Fibroblast of villous mesenchyme (primary cell): ENCODE measurements around the gene TPR. TPM values are rescaled to one million over a fixed set of nuclear protein-coding genes. Genes with fewer than 3 reads are reported as not detected.

Experiments
- DNase-seq: peaks from one replicate; pipeline ENCODE4 v3.0.0-alpha.2; 2010; ENCODE audit warnings: low read depth
- H3K4me3 ChIP-seq: 2 replicates; pipeline ENCODE4 v1.5.1; 2011; ENCODE audit warnings: low read depth, mild to moderate bottlenecking, low read length
- CTCF ChIP-seq: IDR thresholded peaks from 2 replicates; pipeline ENCODE4 v1.5.1; 2012; ENCODE audit warnings: low read depth, mild to moderate bottlenecking, low read length; ENCODE audit not compliant: insufficient read depth
- total RNA-seq: library from RNA; depleted of rRNA; stranded (reverse); fragments of >200 nt; gene quantifications from 2 replicates; pipeline ENCODE4 v1.2.3, GENCODE V29; 2012

The TPR gene
- 54.4 and 63.5 TPM in 2 replicates for total RNA-seq

- DNase-seq = peak; percentile 100
- peak; percentile 80 for TF ChIP-seq CTCF
- H3K4me3 ChIP-seq = peak within 1 kb of the TSS; percentile 94
These were observed at the start of gene TPR, which contains the start of gene ODR4 for GRCh38 chr1:186375152-186375928. TPR (minus strand) TSS chr1:186375253; CDS start chr1:186375028, 225 bp downstream. ODR4 (plus strand) TSS chr1:186375838; CDS start chr1:186379786, 3,948 bp downstream.

GRCh38 chr1:186424539-186424938 is 49.5 kb upstream of the TPR start:
- peak; percentile 67 for DNase-seq
- no peak for TF ChIP-seq CTCF
- no peak overlapping the region for H3K4me3 ChIP-seq

GRCh38 chr1:186421446-186421845 is 46.4 kb upstream of the TPR start:
- TF ChIP-seq CTCF = no peak
- H3K4me3 ChIP-seq = no peak overlapping the region
- no peak for DNase-seq

GRCh38 chr1:186420923-186421322 is 45.9 kb upstream of the TPR start:
- H3K4me3 ChIP-seq = no peak overlapping the region
- DNase-seq = peak; percentile 57
- no peak for TF ChIP-seq CTCF

GRCh38 chr1:186420311-186420710 is 45.3 kb upstream of the TPR start:
- peak; percentile 33 for DNase-seq
- H3K4me3 ChIP-seq = no peak overlapping the region
- no peak for TF ChIP-seq CTCF

GRCh38 chr1:186418503-186418902 is 43.5 kb upstream of the TPR start:
- DNase-seq = peak; percentile 41
- no peak overlapping the region for H3K4me3 ChIP-seq
- TF ChIP-seq CTCF = no peak

GRCh38 chr1:186413319-186413718 is 38.3 kb upstream of the TPR start:
- H3K4me3 ChIP-seq = no peak overlapping the region
- no peak for DNase-seq
- TF ChIP-seq CTCF = no peak
